K562 (cell line): ENCODE measurements around the gene EFS. TPM values are rescaled to one million over a fixed set of nuclear protein-coding genes. Genes with fewer than 3 reads are reported as not detected.

Experiments used
- CBFA2T2 ChIP-seq: fragments of 450-650 bp; conservative IDR thresholded peaks from 2 replicates; pipeline ENCODE4 v1.6.1; 2017; ENCODE audit warnings: mild to moderate bottlenecking
- CUX1 ChIP-seq: fragments of 200-800 bp; sonication (Bioruptor generic); IDR thresholded peaks from 2 replicates; pipeline ENCODE4 v1.6.1; 2016; ENCODE audit warnings: missing genetic modification characterization, missing compliant biosample characterization
- HOXB6 ChIP-seq: fragments of 250-450 bp; sonication (Bioruptor Pico); IDR thresholded peaks from 2 replicates; pipeline ENCODE4 v1.5.1; 2022; ENCODE audit warnings: mild to moderate bottlenecking, borderline replicate concordance
- MBD1 ChIP-seq: fragments of 250-450 bp; sonication (Bioruptor Pico); IDR thresholded peaks from 2 replicates; pipeline ENCODE4 v1.8.0; 2022; ENCODE audit warnings: inconsistent platforms
- MYNN ChIP-seq, 2 experiments: sonication (generic); formaldehyde crosslinking in 1 of 2; IDR thresholded peaks; 2 replicates each; pipeline versions ENCODE4 v1.5.0 to v1.6.1; 2016 to 2020; ENCODE audit warnings: antibody characterized with exemption in 1 of 2, missing genetic modification reagents in 1 of 2
- PHF21A ChIP-seq: fragments of 450-650 bp; IDR thresholded peaks from 2 replicates; pipeline ENCODE4 v1.6.1; 2017; ENCODE audit warnings: low read depth, borderline replicate concordance
- SMC3 ChIP-seq: conservative IDR thresholded peaks from 2 replicates; pipeline ENCODE4 v1.6.1; 2011; ENCODE audit warnings: low read depth, low read length, improper control_type of control experiment; ENCODE audit not compliant: insufficient read depth
- TAF9B ChIP-seq: fragments of 450-650 bp; IDR thresholded peaks from 2 replicates; pipeline ENCODE4 v1.6.1; 2018; ENCODE audit warnings: mild to moderate bottlenecking; ENCODE audit not compliant: partially characterized antibody
- XRCC3 ChIP-seq: fragments of 450-650 bp; IDR thresholded peaks from 2 replicates; pipeline ENCODE4 v1.6.1; 2017; ENCODE audit warnings: mild to moderate bottlenecking, moderate library complexity
- polyA plus RNA-seq, 8 experiments: library from polyadenylated mRNA; depleted of rRNA in 4 of 8; stranded (reverse) in 5 of 8; unstranded in 3 of 8; fragments of >200 nt; fragmentation: Nextera tagmentation in 2 of 8; fragmentation: Illumina TruSeq in 1 of 8; extraction: Ambion mirVana in 2 of 8; extraction: Trizol in 1 of 8; gene quantifications; 2 replicates each; pipeline versions ENCODE4 v1.2.1 to v1.2.3, GENCODE V29; 2011 to 2014; ENCODE audit warnings: inconsistent platforms in 1 of 8, missing spikeins in 1 of 8
- total RNA-seq, 7 experiments: library from RNA; depleted of rRNA in 6 of 7; stranded (reverse); fragments of >200 nt in 6 of 7; fragmentation: Illumina TruSeq in 2 of 7; extraction: Trizol in 2 of 7; gene quantifications; 2 replicates each; pipeline versions ENCODE4 v1.2.1 to v1.2.3, GENCODE V29; 2011 to 2021; ENCODE audit warnings: low replicate concordance in 1 of 7
- TF ChIP-seq, protein P1 (sequence below): sonication (generic); formaldehyde crosslinking; IDR thresholded peaks from 2 replicates; pipeline ENCODE4 v1.5.0; 2020; ENCODE audit warnings: missing genetic modification reagents
- TF ChIP-seq, protein P2 (sequence below), 3 experiments: fragments of 200-800 bp in 1 of 3; sonication (Bioruptor generic) in 1 of 3; sonication (generic) in 1 of 3; formaldehyde crosslinking in 1 of 3; IDR thresholded peaks; 2 replicates each; pipeline versions ENCODE4 v1.6.1 to v1.8.0; 2016 to 2022; ENCODE audit warnings: mild to moderate bottlenecking in 2 of 3, missing compliant biosample characterization in 2 of 3, missing genetic modification characterization in 2 of 3, missing genetic modification reagents in 1 of 3

Gene EFS
- total and polyA plus RNA-seq, 9 of the 15 experiments (the other 6 are each of a cell fraction or from before 2014, with no cell fraction given) = 0.01 to 0.03 TPM; not detected in 7

DNA sequence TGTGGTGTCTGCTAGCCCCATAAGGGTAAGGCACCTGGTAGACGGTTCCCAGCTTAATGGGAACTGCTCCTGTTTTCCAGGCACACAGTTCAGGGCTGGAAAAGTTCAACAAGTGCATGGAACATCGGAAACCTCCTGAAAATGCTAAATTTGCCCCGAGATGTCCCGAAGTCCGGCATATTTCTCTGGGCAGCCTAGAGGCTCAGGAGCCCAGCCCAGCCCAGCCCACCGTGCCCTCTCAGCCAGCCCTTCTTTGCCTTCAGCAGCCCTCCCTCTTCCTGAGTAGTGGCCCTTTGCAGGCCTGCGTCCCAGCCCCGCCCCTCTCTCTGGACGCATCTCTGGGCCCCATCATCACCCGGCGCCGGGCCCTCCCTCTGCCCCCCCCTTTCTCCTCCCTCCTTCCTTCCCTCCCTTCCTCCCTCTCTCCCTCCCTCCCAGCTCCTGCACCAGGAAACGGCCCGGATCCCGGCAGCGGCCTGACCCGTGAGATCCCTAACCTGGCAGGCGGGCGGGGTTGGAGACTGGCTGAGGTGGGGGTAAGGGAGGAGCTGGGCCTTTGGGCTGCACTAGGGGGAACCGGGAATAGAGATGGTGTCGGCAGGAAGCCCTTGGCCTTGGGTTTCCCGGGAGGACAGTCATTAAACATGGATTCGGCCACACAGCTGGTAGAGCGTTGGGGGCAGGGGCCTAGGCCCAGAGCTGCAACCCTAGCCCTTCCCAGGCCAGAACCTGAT lies 58.4 kb downstream of the EFS start, which contains the start of gene BCL2L2 (continued):
- TF ChIP-seq, protein P1, sequence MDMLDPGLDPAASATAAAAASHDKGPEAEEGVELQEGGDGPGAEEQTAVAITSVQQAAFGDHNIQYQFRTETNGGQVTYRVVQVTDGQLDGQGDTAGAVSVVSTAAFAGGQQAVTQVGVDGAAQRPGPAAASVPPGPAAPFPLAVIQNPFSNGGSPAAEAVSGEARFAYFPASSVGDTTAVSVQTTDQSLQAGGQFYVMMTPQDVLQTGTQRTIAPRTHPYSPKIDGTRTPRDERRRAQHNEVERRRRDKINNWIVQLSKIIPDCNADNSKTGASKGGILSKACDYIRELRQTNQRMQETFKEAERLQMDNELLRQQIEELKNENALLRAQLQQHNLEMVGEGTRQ = no peak
- TF ChIP-seq CBFA2T2 (no peak), SMC3 (no peak), TAF9B (no peak), HOXB6 (CRISPR knock-in tag) (no peak), MBD1 (CRISPR knock-in tag) (no peak), CUX1 (CRISPR knock-in tag) (no peak), MYNN (IDR thresholded peaks at IDR 0.05) (0 out of 2 replicates have a peak, but pooled peaks have one; percentile 15), MYNN (CRISPR knock-in tag; IDR thresholded peaks at IDR 0.05) (no peak), XRCC3 (no peak), PHF21A (peak; percentile 25; the same call in 1 of the 2 replicates)
- TF ChIP-seq, protein P2, sequence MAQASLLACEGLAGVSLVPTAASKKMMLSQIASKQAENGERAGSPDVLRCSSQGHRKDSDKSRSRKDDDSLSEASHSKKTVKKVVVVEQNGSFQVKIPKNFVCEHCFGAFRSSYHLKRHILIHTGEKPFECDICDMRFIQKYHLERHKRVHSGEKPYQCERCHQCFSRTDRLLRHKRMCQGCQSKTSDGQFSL (CRISPR knock-in tag; IDR thresholded peaks at IDR 0.05) = peak; percentile 100
- TF ChIP-seq, protein P2 (tag; IDR thresholded peaks at IDR 0.05) = peak in 1 of 2 experiments; percentile 100; a peak in 2 of 4 replicates
